ENCODE data around the gene ENTPD6. TPM values are rescaled to one million over a fixed set of nuclear protein-coding genes. Genes with fewer than 3 reads are reported as not detected.

ENTPD6 gene
- total RNA-seq, 2 donors from 2014 or later, result 77.1 to 93.6 TPM

DNA sequence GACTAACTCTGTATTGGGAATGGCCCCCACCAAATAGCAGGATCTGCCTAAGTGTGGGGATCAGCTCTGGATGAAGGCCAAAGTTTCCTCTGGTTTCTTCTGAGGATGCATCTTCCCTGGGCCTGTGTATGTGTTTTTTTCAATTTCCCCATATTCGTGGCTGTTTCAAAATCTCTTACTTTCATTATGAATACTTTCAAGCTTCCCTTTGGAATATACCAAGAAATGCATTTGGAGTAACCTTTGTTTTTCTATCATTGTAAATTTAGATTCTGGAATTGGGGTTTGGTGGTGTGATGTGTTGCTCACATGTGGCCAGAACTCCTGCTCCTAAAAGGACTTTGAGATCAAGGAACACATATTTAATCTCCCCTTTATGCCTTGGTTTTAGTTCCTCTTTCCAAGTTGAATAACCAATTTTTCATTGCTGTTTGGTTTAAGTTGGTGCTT is 8.4 kb downstream of the ENTPD6 start:
- DNase-seq, result no peak
- peaks cover 4% of the 10 kb centered on the region for H3K36me3 ChIP-seq (ENCODE audit: control insufficient read depth, insufficient read depth, low read length)

GRCh38 chr20:25204550-25205276 is 9.2 kb downstream of the ENTPD6 start:
- no peak for DNase-seq
- Histone ChIP-seq H3K9me3 (ENCODE audit: control insufficient read depth, low read length) (no peaks in the 10 kb centered on the region), H3K27ac (ENCODE audit: low read depth, low read length) (no peak overlapping the region), H3K27me3 (ENCODE audit: control insufficient read depth, insufficient read depth, low read length, poor library complexity, severe bottlenecking) (no peaks in the 10 kb centered on the region), H3K4me1 (ENCODE audit: control insufficient read depth, insufficient read depth, low read length) (no peaks in the 10 kb centered on the region), H3K4me3 (ENCODE audit: low read length) (no peak overlapping the region), H3K36me3 (ENCODE audit: control insufficient read depth, insufficient read depth, low read length) (peaks cover 5% of the 10 kb centered on the region), H3K9ac (ENCODE audit: extremely low read depth, low read length, poor library complexity, severe bottlenecking) (no peak overlapping the region)
- Mint-ChIP-seq H3K27ac (no peak overlapping the region), H3K4me1 (no peaks in the 10 kb centered on the region), H3K9me3 (no peaks in the 10 kb centered on the region), H3K4me3 (no peak overlapping the region), H3K27me3 (ENCODE audit: insufficient read depth) (no peaks in the 10 kb centered on the region), H3K36me3 (ENCODE audit: low read depth) (peaks cover 7% of the 10 kb centered on the region)
- WGBS, 2 experiments (ENCODE audit: insufficient coverage in 1 of 2, insufficient read length in 1 of 2), result 82 to 91% methylated on average over 5 to 9 of the region's 9 CpGs
- TF ChIP-seq, protein P1, sequence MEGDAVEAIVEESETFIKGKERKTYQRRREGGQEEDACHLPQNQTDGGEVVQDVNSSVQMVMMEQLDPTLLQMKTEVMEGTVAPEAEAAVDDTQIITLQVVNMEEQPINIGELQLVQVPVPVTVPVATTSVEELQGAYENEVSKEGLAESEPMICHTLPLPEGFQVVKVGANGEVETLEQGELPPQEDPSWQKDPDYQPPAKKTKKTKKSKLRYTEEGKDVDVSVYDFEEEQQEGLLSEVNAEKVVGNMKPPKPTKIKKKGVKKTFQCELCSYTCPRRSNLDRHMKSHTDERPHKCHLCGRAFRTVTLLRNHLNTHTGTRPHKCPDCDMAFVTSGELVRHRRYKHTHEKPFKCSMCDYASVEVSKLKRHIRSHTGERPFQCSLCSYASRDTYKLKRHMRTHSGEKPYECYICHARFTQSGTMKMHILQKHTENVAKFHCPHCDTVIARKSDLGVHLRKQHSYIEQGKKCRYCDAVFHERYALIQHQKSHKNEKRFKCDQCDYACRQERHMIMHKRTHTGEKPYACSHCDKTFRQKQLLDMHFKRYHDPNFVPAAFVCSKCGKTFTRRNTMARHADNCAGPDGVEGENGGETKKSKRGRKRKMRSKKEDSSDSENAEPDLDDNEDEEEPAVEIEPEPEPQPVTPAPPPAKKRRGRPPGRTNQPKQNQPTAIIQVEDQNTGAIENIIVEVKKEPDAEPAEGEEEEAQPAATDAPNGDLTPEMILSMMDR (conservative IDR thresholded peaks at IDR 0.05), result no peak

More for the DNA sequence above, 8.4 kb downstream of the ENTPD6 start:
- WGBS, 2 experiments (ENCODE audit: insufficient coverage in 1 of 2, insufficient read length in 1 of 2), result 75% methylated on average over 1 of the region's 1 CpG; no CpG with 5 or more reads in 1 of the 2 experiments
- no peaks in the 10 kb centered on the region for H3K27me3 Mint-ChIP-seq (ENCODE audit: insufficient read depth)
- TF ChIP-seq, protein P1 (conservative IDR thresholded peaks at IDR 0.05), result no peak
- H3K27ac Mint-ChIP-seq, result no peak overlapping the region
- no peaks in the 10 kb centered on the region for H3K4me1 ChIP-seq (ENCODE audit: control insufficient read depth, insufficient read depth, low read length)
- H3K27ac ChIP-seq (ENCODE audit: low read depth, low read length), result no peak overlapping the region
- H3K4me3 Mint-ChIP-seq, result no peak overlapping the region
- no peaks in the 10 kb centered on the region for H3K9me3 Mint-ChIP-seq
- no peaks in the 10 kb centered on the region for H3K27me3 ChIP-seq (ENCODE audit: control insufficient read depth, insufficient read depth, low read length, poor library complexity, severe bottlenecking)
- no peak overlapping the region for H3K9ac ChIP-seq (ENCODE audit: extremely low read depth, low read length, poor library complexity, severe bottlenecking)
- no peaks in the 10 kb centered on the region for H3K9me3 ChIP-seq (ENCODE audit: control insufficient read depth, low read length)
- peaks cover 5% of the 10 kb centered on the region for H3K4me1 Mint-ChIP-seq
- H3K4me3 ChIP-seq (ENCODE audit: low read length), result no peak overlapping the region
- H3K36me3 Mint-ChIP-seq (ENCODE audit: low read depth), result peaks cover 4% of the 10 kb centered on the region

DNA sequence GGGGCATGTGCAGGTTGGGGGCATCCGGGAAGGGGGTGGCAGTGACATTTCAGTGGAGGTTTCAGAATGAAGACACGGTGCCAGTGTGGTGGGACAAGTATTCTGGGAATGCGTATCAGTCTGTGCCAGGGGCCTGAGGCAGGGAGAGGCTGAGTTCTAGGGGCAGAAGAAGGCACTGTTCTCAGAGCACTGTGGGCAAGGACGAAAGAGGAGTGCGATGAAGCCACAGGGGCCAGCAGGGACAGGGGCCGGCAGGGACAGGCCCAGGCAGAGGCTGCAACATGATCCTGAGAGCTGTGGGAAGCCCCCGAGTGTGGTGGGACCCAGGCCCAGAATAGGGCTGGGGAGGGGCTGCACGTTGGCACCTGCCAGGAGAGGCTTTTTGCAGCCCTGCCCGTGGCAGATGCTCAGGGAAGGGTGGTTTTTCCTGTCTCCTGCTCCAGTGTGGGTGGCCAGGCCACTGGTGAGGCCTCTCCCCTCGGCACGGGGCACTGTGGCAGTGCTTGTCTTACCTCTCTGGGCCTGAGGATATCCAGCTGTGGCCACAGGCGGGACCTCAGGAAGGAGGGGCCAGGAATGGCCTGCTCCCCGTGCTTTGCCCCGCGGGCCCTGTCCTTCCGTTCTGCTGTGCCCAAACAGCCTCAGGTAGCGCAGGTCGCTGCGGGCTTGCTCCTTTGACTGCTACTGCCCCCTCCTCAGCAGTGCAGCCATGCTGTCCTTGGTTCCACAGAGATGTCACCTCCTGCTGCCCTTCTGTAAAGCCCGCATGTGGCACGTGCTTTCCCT is 10.0 kb downstream of the ENTPD6 start:
- no peaks in the 10 kb centered on the region for H3K27me3 ChIP-seq (ENCODE audit: control insufficient read depth, insufficient read depth, low read length, poor library complexity, severe bottlenecking)
- no peak overlapping the region for H3K4me3 ChIP-seq (ENCODE audit: low read length)
- Mint-ChIP-seq H3K36me3 (ENCODE audit: low read depth) (peaks cover 9% of the 10 kb centered on the region), H3K27me3 (ENCODE audit: insufficient read depth) (no peaks in the 10 kb centered on the region), H3K9me3 (no peaks in the 10 kb centered on the region), H3K4me3 (no peak overlapping the region), H3K4me1 (no peaks in the 10 kb centered on the region), H3K27ac (no peak overlapping the region)
- WGBS, 2 experiments (ENCODE audit: insufficient coverage in 1 of 2, insufficient read length in 1 of 2), result 86% methylated on average over 17 to 21 of the region's 21 CpGs
- DNase-seq, result no peak
- H3K36me3 ChIP-seq (ENCODE audit: control insufficient read depth, insufficient read depth, low read length), result peaks cover 12% of the 10 kb centered on the region
- no peaks in the 10 kb centered on the region for H3K4me1 ChIP-seq (ENCODE audit: control insufficient read depth, insufficient read depth, low read length)
- TF ChIP-seq, protein P1 (conservative IDR thresholded peaks at IDR 0.05), result no peak
- H3K9me3 ChIP-seq (ENCODE audit: control insufficient read depth, low read length), result no peaks in the 10 kb centered on the region
- H3K27ac ChIP-seq (ENCODE audit: low read depth, low read length), result no peak overlapping the region
- H3K9ac ChIP-seq (ENCODE audit: extremely low read depth, low read length, poor library complexity, severe bottlenecking), result no peak overlapping the region

All from endodermal cell (in vitro differentiated cells).